ENCODE results near the gene CD226.

GRCh38 chr18:69883781-69884180 lies 63.9 kb downstream of the CD226 start:
- TF ChIP-seq SUZ12 (IDR thresholded peaks at IDR 0.05; ENCODE audit: extremely low read depth, insufficient read depth, insufficient read length) = no peak
- TF ChIP-seq ZNF274 (IDR thresholded peaks at IDR 0.05; ENCODE audit: low read depth, low read length) = no peak
- no peak for TF ChIP-seq YY1 (IDR thresholded peaks at IDR 0.05; ENCODE audit: insufficient read depth, insufficient read length)
